WI38 (cell line): ENCODE results near the gene APBB1.

Experiments
- H3K4me3 ChIP-seq: 2 replicates; pipeline ENCODE4 v1.5.1; 2011; ENCODE audit warnings: low read depth, mild to moderate bottlenecking, control low read depth, low read length
- TF ChIP-seq, protein P1 (sequence below): IDR thresholded peaks from 2 replicates; pipeline ENCODE4 v1.5.1; 2012; ENCODE audit warnings: low read depth, mild to moderate bottlenecking, control low read depth, low read length

Gene APBB1

DNA sequence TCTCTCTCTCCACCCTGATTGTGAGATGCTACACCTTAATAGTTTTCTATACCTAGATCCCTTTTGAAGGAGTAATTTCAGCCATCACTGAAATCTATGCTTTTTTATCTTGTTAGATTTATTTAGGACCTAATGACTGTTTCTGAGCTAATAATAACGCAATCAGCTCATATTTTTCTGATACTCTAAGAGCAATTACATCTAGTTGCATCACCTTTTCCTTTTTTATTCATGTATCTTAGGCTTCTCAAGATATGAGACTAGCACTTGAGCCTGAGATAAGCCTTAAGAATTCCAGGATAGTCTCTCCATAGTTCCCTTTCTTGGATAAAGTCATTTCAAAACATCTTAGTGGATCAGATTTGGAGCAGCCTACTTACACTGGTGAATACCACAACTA, 73.5 kb downstream of the APBB1 start:
- TF ChIP-seq, protein P1, sequence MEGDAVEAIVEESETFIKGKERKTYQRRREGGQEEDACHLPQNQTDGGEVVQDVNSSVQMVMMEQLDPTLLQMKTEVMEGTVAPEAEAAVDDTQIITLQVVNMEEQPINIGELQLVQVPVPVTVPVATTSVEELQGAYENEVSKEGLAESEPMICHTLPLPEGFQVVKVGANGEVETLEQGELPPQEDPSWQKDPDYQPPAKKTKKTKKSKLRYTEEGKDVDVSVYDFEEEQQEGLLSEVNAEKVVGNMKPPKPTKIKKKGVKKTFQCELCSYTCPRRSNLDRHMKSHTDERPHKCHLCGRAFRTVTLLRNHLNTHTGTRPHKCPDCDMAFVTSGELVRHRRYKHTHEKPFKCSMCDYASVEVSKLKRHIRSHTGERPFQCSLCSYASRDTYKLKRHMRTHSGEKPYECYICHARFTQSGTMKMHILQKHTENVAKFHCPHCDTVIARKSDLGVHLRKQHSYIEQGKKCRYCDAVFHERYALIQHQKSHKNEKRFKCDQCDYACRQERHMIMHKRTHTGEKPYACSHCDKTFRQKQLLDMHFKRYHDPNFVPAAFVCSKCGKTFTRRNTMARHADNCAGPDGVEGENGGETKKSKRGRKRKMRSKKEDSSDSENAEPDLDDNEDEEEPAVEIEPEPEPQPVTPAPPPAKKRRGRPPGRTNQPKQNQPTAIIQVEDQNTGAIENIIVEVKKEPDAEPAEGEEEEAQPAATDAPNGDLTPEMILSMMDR = no peak

More for the DNA sequence above, 73.5 kb downstream of the APBB1 start:
- no peak overlapping the region for H3K4me3 ChIP-seq
